GM12874 (cell line): ENCODE measurements around the gene PHKG1.

ENCODE experiments used
- CTCF ChIP-seq: IDR thresholded peaks from 2 replicates; pipeline ENCODE4 v1.5.1; 2011; ENCODE audit warnings: low read depth, mild to moderate bottlenecking, control low read depth, low read length, moderate library complexity; ENCODE audit not compliant: insufficient read depth

The PHKG1 gene

GRCh38 chr7:56048245-56048644 is 44.5 kb downstream of the PHKG1 start:
- no peak for TF ChIP-seq CTCF

GRCh38 chr7:56046721-56047445 is 45.9 kb downstream of the PHKG1 start:
- no peak for TF ChIP-seq CTCF

GRCh38 chr7:56040730-56041129 is 52.0 kb downstream of the PHKG1 start:
- TF ChIP-seq CTCF, result no peak

DNA sequence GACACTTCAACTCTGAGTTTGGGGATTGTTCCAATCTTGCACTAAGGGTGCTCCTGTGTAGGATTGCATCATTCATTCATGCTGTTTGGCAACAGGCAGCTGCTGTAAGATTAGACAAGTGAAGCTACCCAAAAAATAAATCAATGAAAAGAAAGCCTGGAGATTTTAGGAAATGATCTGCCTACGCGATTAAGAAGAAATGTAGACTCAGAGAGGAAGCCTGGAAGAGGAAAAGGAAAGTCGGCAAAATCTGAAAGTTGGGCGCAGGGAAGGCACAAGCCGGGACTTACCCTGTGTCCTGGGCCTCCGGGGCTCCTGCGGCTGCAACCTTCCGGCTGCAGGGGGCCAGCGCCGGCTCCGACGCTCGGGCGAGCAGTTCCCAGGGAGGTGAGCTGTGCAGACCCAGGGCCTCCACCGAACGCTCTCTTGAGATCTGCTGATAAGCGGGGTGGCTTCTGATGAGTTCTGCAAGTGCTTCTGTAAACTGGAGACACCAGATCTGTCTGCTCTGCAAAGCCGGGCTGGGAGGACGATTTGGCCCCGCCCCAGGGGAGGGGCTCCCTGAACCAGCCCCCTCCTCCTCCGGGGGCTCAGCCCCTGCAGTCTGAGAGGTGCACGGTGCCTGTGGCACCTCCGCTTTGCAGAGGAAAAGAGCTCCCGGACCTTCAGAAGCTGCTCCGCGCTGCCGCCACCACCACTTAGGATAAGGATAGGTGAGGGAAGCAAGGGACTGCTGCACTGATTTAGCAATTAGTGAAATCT is 58.9 kb downstream of the PHKG1 start:
- TF ChIP-seq CTCF, result peak; percentile 38

DNA sequence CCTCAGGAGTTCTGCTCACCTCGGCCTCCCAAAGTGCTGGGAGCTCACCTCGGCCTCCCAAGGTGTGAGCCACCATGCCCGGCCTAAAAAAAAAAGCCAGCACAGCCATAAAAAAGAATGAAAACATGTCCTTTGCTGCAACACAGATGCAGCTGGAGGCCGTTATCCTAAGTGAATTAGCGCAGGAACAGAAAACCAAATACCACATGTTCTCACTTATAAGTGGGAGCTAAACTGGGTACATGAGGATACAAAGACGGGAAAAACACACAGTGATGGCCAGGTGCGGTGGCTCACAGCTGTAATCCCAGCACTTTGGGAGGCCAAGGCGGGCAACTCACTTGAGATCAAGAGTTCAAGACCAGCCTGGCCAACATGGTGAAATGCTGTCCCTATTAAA is 62.4 kb downstream of the PHKG1 start:
- TF ChIP-seq CTCF, result no peak
